K562 (cell line): ENCODE results near the gene MFSD11. TPM values are rescaled to one million over a fixed set of nuclear protein-coding genes. Genes with fewer than 3 reads are reported as not detected.

Experiments
- ATF7 ChIP-seq: fragments of 450-650 bp; IDR thresholded peaks from 2 replicates; pipeline ENCODE4 v1.7.1; 2014; ENCODE audit warnings: mild to moderate bottlenecking, moderate library complexity
- CREBBP ChIP-seq: IDR thresholded peaks from one replicate; pipeline ENCODE4 v1.6.1; 2012; ENCODE audit warnings: low read depth, mild to moderate bottlenecking, control low read depth, inconsistent platforms, low read length
- CTBP1 ChIP-seq: fragments of 450-650 bp; IDR thresholded peaks from 2 replicates; pipeline ENCODE4 v1.6.1; 2016; ENCODE audit warnings: borderline replicate concordance
- ERF ChIP-seq: fragments of 450-650 bp; formaldehyde crosslinking; IDR thresholded peaks from 2 replicates; pipeline ENCODE4 v1.4.0; 2020; ENCODE audit warnings: mild to moderate bottlenecking, mixed read lengths
- FUS ChIP-seq: fragments of 200-400 bp; formaldehyde crosslinking; optimal IDR thresholded peaks from 2 replicates; pipeline ENCODE3; 2017; ENCODE audit warnings: low read depth, low read length
- GTF2A2 ChIP-seq: IDR thresholded peaks from 2 replicates; pipeline ENCODE4 v1.6.1; 2016; ENCODE audit warnings: mild to moderate bottlenecking, missing genetic modification characterization, missing compliant biosample characterization
- HNRNPH1 ChIP-seq: fragments of 200-400 bp; formaldehyde crosslinking; optimal IDR thresholded peaks from 2 replicates; pipeline ENCODE3; 2017; ENCODE audit warnings: low read depth, mild to moderate bottlenecking, low read length, moderate library complexity
- NR3C1 ChIP-seq: sonication (generic); formaldehyde crosslinking; IDR thresholded peaks from 2 replicates; pipeline ENCODE4 v1.8.1; 2022; ENCODE audit warnings: missing genetic modification reagents
- PHB2 ChIP-seq: fragments of 450-650 bp; IDR thresholded peaks from 2 replicates; pipeline ENCODE4 v1.6.1; 2017; ENCODE audit warnings: low read depth
- SUPT5H ChIP-seq: fragments of 450-650 bp; IDR thresholded peaks from 2 replicates; pipeline ENCODE4 v1.6.1; 2016
- ZC3H8 ChIP-seq: fragments of 450-650 bp; IDR thresholded peaks from 2 replicates; pipeline ENCODE4 v1.6.1; 2017
- ZFP36 ChIP-seq: fragments of 150-350 bp; IDR thresholded peaks from 2 replicates; pipeline ENCODE4 v1.6.1; 2018; ENCODE audit warnings: low read length, low read depth; ENCODE audit not compliant: partially characterized antibody
- ZNF444 ChIP-seq: fragments of 250-450 bp; sonication (Bioruptor Pico); IDR thresholded peaks from 2 replicates; pipeline ENCODE4 v1.4.0; 2020; ENCODE audit warnings: mild to moderate bottlenecking, moderate library complexity
- ZNF445 ChIP-seq: fragments of 250-450 bp; sonication (Bioruptor Pico); IDR thresholded peaks from 2 replicates; pipeline ENCODE4 v1.4.0; 2020; ENCODE audit warnings: low read depth, mild to moderate bottlenecking, moderate library complexity
- polyA plus RNA-seq, 8 experiments: library from polyadenylated mRNA; depleted of rRNA in 4 of 8; stranded (reverse) in 5 of 8; unstranded in 3 of 8; fragments of >200 nt; fragmentation: Nextera tagmentation in 2 of 8; fragmentation: Illumina TruSeq in 1 of 8; extraction: Ambion mirVana in 2 of 8; extraction: Trizol in 1 of 8; gene quantifications; 2 replicates each; pipeline versions ENCODE4 v1.2.1 to v1.2.3, GENCODE V29; 2011 to 2014; ENCODE audit warnings: inconsistent platforms in 1 of 8, missing spikeins in 1 of 8
- total RNA-seq, 7 experiments: library from RNA; depleted of rRNA in 6 of 7; stranded (reverse); fragments of >200 nt in 6 of 7; fragmentation: Illumina TruSeq in 2 of 7; extraction: Trizol in 2 of 7; gene quantifications; 2 replicates each; pipeline versions ENCODE4 v1.2.1 to v1.2.3, GENCODE V29; 2011 to 2021; ENCODE audit warnings: low replicate concordance in 1 of 7
- TF ChIP-seq, protein P1 (sequence below): fragments of 250-450 bp; sonication (Bioruptor Pico); IDR thresholded peaks from 2 replicates; pipeline ENCODE4 v1.8.0; 2022; ENCODE audit warnings: inconsistent platforms
- TF ChIP-seq, protein P2 (sequence below): fragments of 250-450 bp; sonication (Bioruptor Pico); IDR thresholded peaks from 2 replicates; pipeline ENCODE4 v1.8.0; 2022; ENCODE audit warnings: inconsistent platforms, mild to moderate bottlenecking, moderate library complexity, borderline replicate concordance
- TF ChIP-seq, protein P3 (sequence below): fragments of 250-450 bp; sonication (Bioruptor Pico); IDR thresholded peaks from 2 replicates; pipeline ENCODE4 v1.4.0; 2020; ENCODE audit warnings: mild to moderate bottlenecking, moderate library complexity
- TF ChIP-seq, protein P4 (sequence below): fragments of 450-650 bp; conservative IDR thresholded peaks from 2 replicates; pipeline ENCODE4 v1.6.1; 2016; ENCODE audit warnings: missing genetic modification characterization, low read depth, mild to moderate bottlenecking, control low read depth, missing compliant biosample characterization
- TF ChIP-seq, protein P5 (sequence below): fragments of 250-450 bp; sonication (Bioruptor Pico); IDR thresholded peaks from 2 replicates; pipeline ENCODE4 v1.4.0; 2020; ENCODE audit warnings: mild to moderate bottlenecking, moderate library complexity, borderline replicate concordance

MFSD11 gene
- total and polyA plus RNA-seq, 9 of the 15 experiments (the other 6 are each of a cell fraction or from before 2014, with no cell fraction given), result 14.4 to 24.5 (median 19.9) TPM

DNA sequence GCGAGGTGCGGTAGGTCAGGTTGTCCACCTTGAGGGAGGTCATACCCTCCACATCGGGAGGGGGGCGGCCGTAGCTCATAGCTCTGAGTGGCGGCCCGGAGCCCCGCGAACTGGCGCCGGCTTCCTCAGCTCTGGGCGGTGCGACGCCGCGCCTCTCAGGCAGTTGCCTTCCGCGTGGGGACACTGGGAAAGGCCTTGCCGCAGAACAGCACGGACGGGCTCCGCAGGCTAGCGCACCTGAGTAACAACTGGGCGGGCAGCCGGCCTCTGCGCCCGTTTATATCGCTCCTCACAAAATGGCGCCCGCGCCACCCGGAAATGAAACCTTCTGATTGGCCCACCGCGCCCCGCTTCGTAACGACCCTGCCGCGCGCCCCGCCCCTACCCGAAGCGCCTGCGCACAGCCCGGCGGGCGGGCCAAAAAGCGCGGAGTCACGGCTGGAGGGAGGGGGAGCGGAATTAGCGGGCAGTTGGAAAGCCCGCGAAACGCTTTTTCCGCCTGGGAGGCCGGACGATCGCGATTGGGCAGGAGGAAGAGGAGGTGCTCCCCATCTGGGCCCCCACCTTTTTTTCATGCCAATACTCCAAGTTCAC is 740 bp upstream of the MFSD11 start, which contains the start of gene SRSF2 (continued):
- TF ChIP-seq, protein P1, sequence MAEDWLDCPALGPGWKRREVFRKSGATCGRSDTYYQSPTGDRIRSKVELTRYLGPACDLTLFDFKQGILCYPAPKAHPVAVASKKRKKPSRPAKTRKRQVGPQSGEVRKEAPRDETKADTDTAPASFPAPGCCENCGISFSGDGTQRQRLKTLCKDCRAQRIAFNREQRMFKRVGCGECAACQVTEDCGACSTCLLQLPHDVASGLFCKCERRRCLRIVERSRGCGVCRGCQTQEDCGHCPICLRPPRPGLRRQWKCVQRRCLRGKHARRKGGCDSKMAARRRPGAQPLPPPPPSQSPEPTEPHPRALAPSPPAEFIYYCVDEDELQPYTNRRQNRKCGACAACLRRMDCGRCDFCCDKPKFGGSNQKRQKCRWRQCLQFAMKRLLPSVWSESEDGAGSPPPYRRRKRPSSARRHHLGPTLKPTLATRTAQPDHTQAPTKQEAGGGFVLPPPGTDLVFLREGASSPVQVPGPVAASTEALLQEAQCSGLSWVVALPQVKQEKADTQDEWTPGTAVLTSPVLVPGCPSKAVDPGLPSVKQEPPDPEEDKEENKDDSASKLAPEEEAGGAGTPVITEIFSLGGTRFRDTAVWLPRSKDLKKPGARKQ (CRISPR knock-in tag), result no peak
- TF ChIP-seq ZNF445 (CRISPR knock-in tag), result no peak
- peak; percentile 80 for TF ChIP-seq NR3C1 (CRISPR knock-in tag)
- TF ChIP-seq, protein P2, sequence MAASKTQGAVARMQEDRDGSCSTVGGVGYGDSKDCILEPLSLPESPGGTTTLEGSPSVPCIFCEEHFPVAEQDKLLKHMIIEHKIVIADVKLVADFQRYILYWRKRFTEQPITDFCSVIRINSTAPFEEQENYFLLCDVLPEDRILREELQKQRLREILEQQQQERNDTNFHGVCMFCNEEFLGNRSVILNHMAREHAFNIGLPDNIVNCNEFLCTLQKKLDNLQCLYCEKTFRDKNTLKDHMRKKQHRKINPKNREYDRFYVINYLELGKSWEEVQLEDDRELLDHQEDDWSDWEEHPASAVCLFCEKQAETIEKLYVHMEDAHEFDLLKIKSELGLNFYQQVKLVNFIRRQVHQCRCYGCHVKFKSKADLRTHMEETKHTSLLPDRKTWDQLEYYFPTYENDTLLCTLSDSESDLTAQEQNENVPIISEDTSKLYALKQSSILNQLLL (CRISPR knock-in tag), result no peak
- no peak for TF ChIP-seq ZNF444 (CRISPR knock-in tag)
- TF ChIP-seq ZFP36, result no peak
- TF ChIP-seq ZC3H8, result no peak
- no peak for TF ChIP-seq ERF (CRISPR knock-in tag)
- peak; percentile 88 for TF ChIP-seq FUS
- TF ChIP-seq, protein P3, sequence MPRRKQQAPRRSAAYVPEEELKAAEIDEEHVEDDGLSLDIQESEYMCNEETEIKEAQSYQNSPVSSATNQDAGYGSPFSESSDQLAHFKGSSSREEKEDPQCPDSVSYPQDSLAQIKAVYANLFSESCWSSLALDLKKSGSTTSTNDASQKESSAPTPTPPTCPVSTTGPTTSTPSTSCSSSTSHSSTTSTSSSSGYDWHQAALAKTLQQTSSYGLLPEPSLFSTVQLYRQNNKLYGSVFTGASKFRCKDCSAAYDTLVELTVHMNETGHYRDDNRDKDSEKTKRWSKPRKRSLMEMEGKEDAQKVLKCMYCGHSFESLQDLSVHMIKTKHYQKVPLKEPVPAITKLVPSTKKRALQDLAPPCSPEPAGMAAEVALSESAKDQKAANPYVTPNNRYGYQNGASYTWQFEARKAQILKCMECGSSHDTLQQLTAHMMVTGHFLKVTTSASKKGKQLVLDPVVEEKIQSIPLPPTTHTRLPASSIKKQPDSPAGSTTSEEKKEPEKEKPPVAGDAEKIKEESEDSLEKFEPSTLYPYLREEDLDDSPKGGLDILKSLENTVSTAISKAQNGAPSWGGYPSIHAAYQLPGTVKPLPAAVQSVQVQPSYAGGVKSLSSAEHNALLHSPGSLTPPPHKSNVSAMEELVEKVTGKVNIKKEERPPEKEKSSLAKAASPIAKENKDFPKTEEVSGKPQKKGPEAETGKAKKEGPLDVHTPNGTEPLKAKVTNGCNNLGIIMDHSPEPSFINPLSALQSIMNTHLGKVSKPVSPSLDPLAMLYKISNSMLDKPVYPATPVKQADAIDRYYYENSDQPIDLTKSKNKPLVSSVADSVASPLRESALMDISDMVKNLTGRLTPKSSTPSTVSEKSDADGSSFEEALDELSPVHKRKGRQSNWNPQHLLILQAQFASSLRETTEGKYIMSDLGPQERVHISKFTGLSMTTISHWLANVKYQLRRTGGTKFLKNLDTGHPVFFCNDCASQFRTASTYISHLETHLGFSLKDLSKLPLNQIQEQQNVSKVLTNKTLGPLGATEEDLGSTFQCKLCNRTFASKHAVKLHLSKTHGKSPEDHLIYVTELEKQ (CRISPR knock-in tag), result no peak
- TF ChIP-seq, protein P4, sequence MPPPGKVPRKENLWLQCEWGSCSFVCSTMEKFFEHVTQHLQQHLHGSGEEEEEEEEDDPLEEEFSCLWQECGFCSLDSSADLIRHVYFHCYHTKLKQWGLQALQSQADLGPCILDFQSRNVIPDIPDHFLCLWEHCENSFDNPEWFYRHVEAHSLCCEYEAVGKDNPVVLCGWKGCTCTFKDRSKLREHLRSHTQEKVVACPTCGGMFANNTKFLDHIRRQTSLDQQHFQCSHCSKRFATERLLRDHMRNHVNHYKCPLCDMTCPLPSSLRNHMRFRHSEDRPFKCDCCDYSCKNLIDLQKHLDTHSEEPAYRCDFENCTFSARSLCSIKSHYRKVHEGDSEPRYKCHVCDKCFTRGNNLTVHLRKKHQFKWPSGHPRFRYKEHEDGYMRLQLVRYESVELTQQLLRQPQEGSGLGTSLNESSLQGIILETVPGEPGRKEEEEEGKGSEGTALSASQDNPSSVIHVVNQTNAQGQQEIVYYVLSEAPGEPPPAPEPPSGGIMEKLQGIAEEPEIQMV (tag), result no peak
- peak; percentile 80; the same call in 1 of the 2 replicates for TF ChIP-seq ATF7
- TF ChIP-seq PHB2, result no peak
- peak; percentile 46; the same call in 1 of the 2 replicates for TF ChIP-seq CTBP1
- TF ChIP-seq CREBBP, result no peak
- TF ChIP-seq GTF2A2 (tag), result peak; percentile 93
- TF ChIP-seq, protein P5, sequence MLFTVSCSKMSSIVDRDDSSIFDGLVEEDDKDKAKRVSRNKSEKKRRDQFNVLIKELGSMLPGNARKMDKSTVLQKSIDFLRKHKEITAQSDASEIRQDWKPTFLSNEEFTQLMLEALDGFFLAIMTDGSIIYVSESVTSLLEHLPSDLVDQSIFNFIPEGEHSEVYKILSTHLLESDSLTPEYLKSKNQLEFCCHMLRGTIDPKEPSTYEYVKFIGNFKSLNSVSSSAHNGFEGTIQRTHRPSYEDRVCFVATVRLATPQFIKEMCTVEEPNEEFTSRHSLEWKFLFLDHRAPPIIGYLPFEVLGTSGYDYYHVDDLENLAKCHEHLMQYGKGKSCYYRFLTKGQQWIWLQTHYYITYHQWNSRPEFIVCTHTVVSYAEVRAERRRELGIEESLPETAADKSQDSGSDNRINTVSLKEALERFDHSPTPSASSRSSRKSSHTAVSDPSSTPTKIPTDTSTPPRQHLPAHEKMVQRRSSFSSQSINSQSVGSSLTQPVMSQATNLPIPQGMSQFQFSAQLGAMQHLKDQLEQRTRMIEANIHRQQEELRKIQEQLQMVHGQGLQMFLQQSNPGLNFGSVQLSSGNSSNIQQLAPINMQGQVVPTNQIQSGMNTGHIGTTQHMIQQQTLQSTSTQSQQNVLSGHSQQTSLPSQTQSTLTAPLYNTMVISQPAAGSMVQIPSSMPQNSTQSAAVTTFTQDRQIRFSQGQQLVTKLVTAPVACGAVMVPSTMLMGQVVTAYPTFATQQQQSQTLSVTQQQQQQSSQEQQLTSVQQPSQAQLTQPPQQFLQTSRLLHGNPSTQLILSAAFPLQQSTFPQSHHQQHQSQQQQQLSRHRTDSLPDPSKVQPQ (CRISPR knock-in tag), result no peak
- TF ChIP-seq HNRNPH1, result no peak
- peak; percentile 100 for TF ChIP-seq SUPT5H
